Measurements from ENCODE around the gene BBS7.

Gene BBS7

DNA sequence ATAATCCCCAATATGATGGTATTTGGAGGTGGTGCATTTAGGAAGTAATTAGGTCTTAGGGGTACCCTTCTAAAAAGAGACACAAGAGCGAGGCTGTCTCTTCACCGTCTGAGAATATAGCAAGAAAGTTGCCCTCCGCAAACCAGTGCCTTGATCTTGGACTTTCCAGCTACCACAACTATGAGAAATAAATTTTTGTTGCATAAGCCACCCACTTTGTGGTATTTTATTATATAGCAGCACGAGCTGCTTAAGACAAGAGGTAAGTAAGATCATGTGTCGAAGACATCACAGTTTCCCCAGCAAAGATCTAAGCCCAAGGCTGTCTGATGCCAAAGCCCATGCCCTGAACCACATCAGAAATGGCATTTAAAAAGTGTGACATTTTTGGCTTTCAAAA, 78.8 kb downstream of the BBS7 start:
- H3K27me3 ChIP-seq (ENCODE audit: control insufficient read depth, insufficient read depth, low read length), result no peaks in the 10 kb centered on the region; the same call in 1 of the 2 replicates

DNA sequence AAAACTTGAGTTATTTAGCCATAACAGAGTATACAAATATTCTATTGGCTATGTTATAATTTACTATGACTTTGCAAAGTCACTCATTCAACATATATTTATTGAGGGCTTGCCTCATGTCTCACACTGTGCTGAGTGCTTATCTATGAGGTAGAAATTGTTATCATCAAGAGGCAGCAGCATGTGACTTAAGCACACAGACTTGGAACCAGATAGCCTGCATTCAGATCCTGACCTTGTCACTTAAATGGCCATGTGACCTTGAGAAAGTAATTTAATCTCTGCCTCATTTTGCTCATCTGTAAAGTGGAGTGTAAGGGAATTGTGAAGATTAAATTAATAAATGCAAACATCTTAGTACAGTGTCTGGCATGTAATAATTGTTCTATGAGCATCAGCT, 79.3 kb downstream of the BBS7 start:
- Histone ChIP-seq H3K36me3 (ENCODE audit: control insufficient read depth, insufficient read depth, low read length) (no peaks in the 10 kb centered on the region), H3K9me3 (ENCODE audit: control insufficient read depth, insufficient read depth, low read length) (no peaks in the 10 kb centered on the region), H3K27ac (ENCODE audit: low read depth, low read length) (no peak overlapping the region), H3K27me3 (ENCODE audit: control insufficient read depth, insufficient read depth, low read length) (no peaks in the 10 kb centered on the region; the same call in 1 of the 2 replicates), H3K9ac (ENCODE audit: low read depth, low read length) (no peak overlapping the region), H3K4me3 (ENCODE audit: low read depth, low read length) (no peak overlapping the region), H3K4me1 (ENCODE audit: control insufficient read depth, insufficient read depth, low read length) (peaks cover 14% of the 10 kb centered on the region)

More for the DNA sequence above, 78.8 kb downstream of the BBS7 start:
- no peak overlapping the region for H3K9ac ChIP-seq (ENCODE audit: low read depth, low read length)
- H3K9me3 ChIP-seq (ENCODE audit: control insufficient read depth, insufficient read depth, low read length), result no peaks in the 10 kb centered on the region
- H3K4me3 ChIP-seq (ENCODE audit: low read depth, low read length), result no peak overlapping the region
- peaks cover 19% of the 10 kb centered on the region for H3K4me1 ChIP-seq (ENCODE audit: control insufficient read depth, insufficient read depth, low read length)
- no peaks in the 10 kb centered on the region for H3K36me3 ChIP-seq (ENCODE audit: control insufficient read depth, insufficient read depth, low read length)
- H3K27ac ChIP-seq (ENCODE audit: low read depth, low read length), result no peak overlapping the region

DNA sequence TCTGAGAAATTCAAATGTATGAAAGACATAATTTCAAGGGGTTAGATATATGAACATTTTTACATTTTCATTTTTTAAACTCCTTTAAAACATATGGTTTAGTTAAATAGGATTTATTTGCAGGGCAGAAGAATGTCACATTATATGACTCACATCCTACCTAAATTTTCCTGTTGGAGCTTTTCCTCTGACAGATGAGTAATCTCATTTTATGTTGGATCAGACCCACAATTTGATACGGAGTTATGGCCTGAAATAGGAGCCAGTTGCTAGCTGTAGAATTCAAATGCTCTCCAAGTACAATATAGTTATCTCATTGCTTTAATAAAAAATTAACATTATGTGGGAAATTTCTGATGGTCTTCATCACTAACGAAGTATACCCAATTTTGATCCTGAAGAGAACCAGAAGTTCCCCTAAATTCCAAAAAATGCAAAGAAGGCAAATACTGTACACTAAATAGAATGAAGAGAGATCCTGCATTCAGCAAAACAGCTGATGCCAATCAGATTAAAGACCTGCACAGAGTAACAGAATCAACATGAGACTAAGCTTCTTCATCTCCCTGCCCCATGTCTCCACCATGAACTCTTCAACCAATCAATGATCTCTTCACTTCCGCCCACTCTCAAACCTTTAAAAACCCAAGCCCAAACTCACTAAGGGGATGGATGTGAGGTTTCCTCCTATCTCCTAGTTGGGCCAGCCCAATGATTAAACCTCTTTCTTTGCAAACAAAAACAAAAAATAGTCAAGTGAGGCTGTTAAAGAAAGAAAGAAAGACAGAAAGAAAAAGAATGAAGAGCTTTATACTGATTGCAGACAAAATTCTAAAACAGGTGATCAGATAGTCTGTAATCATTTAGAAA, 80.1 kb downstream of the BBS7 start:
- Histone ChIP-seq H3K27ac (ENCODE audit: low read depth, low read length) (no peak overlapping the region), H3K4me1 (ENCODE audit: control insufficient read depth, insufficient read depth, low read length) (peaks cover 6% of the 10 kb centered on the region), H3K4me3 (ENCODE audit: low read depth, low read length) (no peak overlapping the region), H3K27me3 (ENCODE audit: control insufficient read depth, insufficient read depth, low read length) (no peaks in the 10 kb centered on the region; the same call in 1 of the 2 replicates), H3K9me3 (ENCODE audit: control insufficient read depth, insufficient read depth, low read length) (no peaks in the 10 kb centered on the region), H3K9ac (ENCODE audit: low read depth, low read length) (no peak overlapping the region), H3K36me3 (ENCODE audit: control insufficient read depth, insufficient read depth, low read length) (no peaks in the 10 kb centered on the region)

DNA sequence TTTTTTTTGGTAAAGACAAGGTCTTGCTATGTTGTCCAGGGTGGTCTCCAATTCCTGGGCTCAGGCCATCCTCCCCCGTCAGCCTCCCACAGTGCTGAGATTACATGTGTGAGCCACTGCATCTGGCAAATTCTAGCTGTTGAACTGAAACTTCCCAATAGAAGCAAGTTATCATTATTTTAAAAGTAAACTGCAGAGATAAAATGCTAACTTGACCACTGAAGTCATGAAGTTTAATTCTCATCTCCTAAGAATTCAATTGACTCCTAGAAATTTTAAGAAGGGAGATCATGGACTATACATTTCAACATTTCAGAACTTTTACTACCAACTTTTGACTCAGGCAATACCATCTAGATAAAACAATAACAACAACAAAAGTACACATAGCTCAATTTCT, 80.8 kb downstream of the BBS7 start:
- Histone ChIP-seq H3K4me1 (ENCODE audit: control insufficient read depth, insufficient read depth, low read length) (peaks cover 1% of the 10 kb centered on the region), H3K27me3 (ENCODE audit: control insufficient read depth, insufficient read depth, low read length) (no peaks in the 10 kb centered on the region; the same call in 1 of the 2 replicates), H3K9me3 (ENCODE audit: control insufficient read depth, insufficient read depth, low read length) (no peaks in the 10 kb centered on the region), H3K4me3 (ENCODE audit: low read depth, low read length) (no peak overlapping the region), H3K27ac (ENCODE audit: low read depth, low read length) (no peak overlapping the region), H3K36me3 (ENCODE audit: control insufficient read depth, insufficient read depth, low read length) (no peaks in the 10 kb centered on the region), H3K9ac (ENCODE audit: low read depth, low read length) (no peak overlapping the region)

DNA sequence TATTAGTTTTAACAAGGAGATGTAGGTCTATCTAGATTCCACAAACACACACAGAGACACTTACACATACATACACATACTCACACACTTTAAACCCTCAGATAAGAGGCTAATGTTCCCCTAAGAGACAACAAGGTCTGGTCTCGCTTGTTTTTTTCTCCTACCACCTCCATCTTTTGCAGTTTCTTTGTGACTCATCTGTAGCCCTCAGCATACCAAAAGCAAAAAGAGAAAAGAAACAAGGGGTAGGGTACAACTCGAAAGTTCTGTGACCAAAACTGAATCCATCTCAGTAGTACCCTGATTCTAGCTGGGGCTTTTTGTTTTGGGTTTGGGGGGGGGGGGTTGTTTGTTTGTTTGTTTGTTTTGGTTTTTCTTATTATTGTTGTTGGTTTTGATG, 81.4 kb downstream of the BBS7 start:
- Histone ChIP-seq H3K4me3 (ENCODE audit: low read depth, low read length) (no peak overlapping the region), H3K9me3 (ENCODE audit: control insufficient read depth, insufficient read depth, low read length) (no peaks in the 10 kb centered on the region), H3K4me1 (ENCODE audit: control insufficient read depth, insufficient read depth, low read length) (no peaks in the 10 kb centered on the region), H3K9ac (ENCODE audit: low read depth, low read length) (no peak overlapping the region), H3K36me3 (ENCODE audit: control insufficient read depth, insufficient read depth, low read length) (no peaks in the 10 kb centered on the region), H3K27me3 (ENCODE audit: control insufficient read depth, insufficient read depth, low read length) (no peaks in the 10 kb centered on the region; the same call in 1 of the 2 replicates), H3K27ac (ENCODE audit: low read depth, low read length) (no peak overlapping the region)

DNA sequence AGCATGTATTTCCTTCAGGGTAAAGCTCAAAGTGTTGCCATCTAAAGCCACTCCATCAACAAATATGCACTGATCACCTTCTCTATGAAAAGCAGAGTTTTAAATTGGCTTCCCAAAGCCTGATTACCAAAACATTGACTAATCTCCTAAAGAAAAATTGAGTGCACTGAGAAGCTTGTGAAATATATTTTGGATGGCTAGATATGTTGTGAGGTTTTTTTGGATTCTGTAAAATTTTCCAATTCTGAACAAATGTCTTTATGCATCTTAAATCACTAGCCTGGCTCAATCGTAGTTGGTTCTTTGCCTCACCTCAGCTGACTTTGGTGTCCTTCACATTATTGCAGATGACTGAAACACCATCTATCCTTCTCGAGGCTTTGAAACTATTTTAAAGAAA, 84.1 kb downstream of the BBS7 start:
- H3K36me3 ChIP-seq (ENCODE audit: control insufficient read depth, insufficient read depth, low read length), result no peaks in the 10 kb centered on the region
- H3K9me3 ChIP-seq (ENCODE audit: control insufficient read depth, insufficient read depth, low read length), result no peaks in the 10 kb centered on the region
- H3K4me3 ChIP-seq (ENCODE audit: low read depth, low read length), result no peak overlapping the region
- no peaks in the 10 kb centered on the region for H3K4me1 ChIP-seq (ENCODE audit: control insufficient read depth, insufficient read depth, low read length)
- H3K27me3 ChIP-seq (ENCODE audit: control insufficient read depth, insufficient read depth, low read length), result no peaks in the 10 kb centered on the region; the same call in 1 of the 2 replicates
- H3K27ac ChIP-seq (ENCODE audit: low read depth, low read length), result no peak overlapping the region
- H3K9ac ChIP-seq (ENCODE audit: low read depth, low read length), result no peak overlapping the region

DNA sequence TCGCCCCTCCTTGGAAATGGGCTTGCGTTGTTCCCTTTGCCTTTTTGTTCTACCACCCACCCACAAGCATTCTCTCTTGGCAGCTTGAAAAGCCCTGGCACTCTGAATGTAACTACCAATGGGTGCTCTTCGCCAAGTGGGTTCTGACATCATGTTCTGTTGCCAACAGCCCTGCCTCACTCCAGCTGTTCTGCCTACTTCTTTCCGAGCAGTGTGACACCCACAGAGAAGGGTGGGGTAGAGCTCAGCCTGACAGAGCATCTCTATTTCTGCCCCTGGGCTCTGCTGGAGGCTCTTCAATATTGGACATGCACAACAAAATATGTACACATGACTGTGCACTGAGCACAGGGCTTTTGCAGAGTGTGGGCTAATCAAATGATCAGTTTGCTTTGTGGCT, 84.8 kb downstream of the BBS7 start:
- H3K9ac ChIP-seq (ENCODE audit: low read depth, low read length), result no peak overlapping the region
- no peak overlapping the region for H3K4me3 ChIP-seq (ENCODE audit: low read depth, low read length)
- H3K4me1 ChIP-seq (ENCODE audit: control insufficient read depth, insufficient read depth, low read length), result no peaks in the 10 kb centered on the region
- no peaks in the 10 kb centered on the region for H3K27me3 ChIP-seq (ENCODE audit: control insufficient read depth, insufficient read depth, low read length)
- H3K27ac ChIP-seq (ENCODE audit: low read depth, low read length), result no peak overlapping the region
- H3K36me3 ChIP-seq (ENCODE audit: control insufficient read depth, insufficient read depth, low read length), result no peaks in the 10 kb centered on the region
- H3K9me3 ChIP-seq (ENCODE audit: control insufficient read depth, insufficient read depth, low read length), result no peaks in the 10 kb centered on the region

DNA sequence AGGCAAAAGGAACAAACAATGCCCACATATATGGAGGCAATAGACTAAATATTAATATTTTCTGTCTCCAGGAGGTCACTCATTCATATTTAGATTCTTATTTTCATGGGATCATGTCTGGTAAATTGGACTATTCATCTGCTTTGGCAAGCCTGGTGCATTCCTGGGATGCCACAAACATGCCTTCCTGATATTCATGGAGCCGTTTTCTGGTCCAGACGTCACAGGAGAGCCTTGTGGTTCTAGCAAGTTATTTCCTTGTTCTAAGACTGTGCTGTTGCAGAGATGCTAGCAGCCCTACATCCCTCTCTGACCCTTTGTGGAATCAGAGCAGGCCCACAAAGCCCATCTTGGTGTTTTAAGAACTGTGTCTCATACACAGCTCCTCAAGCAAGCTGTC, 85.3 kb downstream of the BBS7 start:
- no peaks in the 10 kb centered on the region for H3K36me3 ChIP-seq (ENCODE audit: control insufficient read depth, insufficient read depth, low read length)
- no peaks in the 10 kb centered on the region for H3K4me1 ChIP-seq (ENCODE audit: control insufficient read depth, insufficient read depth, low read length)
- no peak overlapping the region for H3K27ac ChIP-seq (ENCODE audit: low read depth, low read length)
- H3K9me3 ChIP-seq (ENCODE audit: control insufficient read depth, insufficient read depth, low read length), result no peaks in the 10 kb centered on the region
- no peak overlapping the region for H3K9ac ChIP-seq (ENCODE audit: low read depth, low read length)
- no peak overlapping the region for H3K4me3 ChIP-seq (ENCODE audit: low read depth, low read length)
- H3K27me3 ChIP-seq (ENCODE audit: control insufficient read depth, insufficient read depth, low read length), result no peaks in the 10 kb centered on the region

DNA sequence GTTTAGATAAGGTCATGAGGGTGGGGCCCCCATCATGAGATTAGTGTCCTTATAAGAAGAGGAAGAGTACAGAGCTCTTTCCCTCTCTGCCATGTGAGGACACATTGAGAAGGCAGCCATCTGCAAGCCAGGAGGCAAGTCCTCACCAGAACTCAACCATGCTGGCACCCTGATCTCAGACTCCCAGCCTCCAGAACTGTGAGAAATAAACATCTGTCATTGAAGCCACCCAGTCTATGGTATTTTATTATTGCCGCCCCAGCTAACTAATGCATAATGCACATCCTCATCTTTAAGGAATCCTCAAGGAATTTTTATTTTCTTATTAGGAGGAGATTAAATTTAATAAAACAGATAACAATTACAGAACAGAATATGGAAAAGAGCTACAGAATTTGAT, 85.9 kb downstream of the BBS7 start:
- no peak overlapping the region for H3K9ac ChIP-seq (ENCODE audit: low read depth, low read length)

DNA sequence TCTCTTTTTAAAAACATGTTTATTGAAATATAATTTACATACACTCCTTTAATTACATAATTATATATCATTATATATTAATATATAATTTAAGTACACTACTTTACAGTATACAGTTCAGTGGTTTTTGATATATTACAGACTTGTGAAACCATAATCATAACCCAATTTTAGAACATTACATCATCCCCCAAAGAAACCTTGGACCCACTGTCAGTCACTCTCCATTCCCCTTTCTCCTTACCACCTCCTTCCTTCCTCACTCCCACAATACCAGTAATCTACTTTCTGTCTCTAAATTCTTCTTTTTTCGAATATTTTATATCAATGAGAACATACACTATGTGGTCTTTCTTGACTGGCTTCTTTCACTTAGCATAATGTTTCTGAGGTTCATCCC, 87.1 kb downstream of the BBS7 start:
- Histone ChIP-seq H3K4me1 (ENCODE audit: control insufficient read depth, insufficient read depth, low read length) (no peaks in the 10 kb centered on the region), H3K27ac (ENCODE audit: low read depth, low read length) (no peak overlapping the region), H3K9me3 (ENCODE audit: control insufficient read depth, insufficient read depth, low read length) (no peaks in the 10 kb centered on the region), H3K9ac (ENCODE audit: low read depth, low read length) (no peak overlapping the region), H3K27me3 (ENCODE audit: control insufficient read depth, insufficient read depth, low read length) (no peaks in the 10 kb centered on the region), H3K4me3 (ENCODE audit: low read depth, low read length) (no peak overlapping the region), H3K36me3 (ENCODE audit: control insufficient read depth, insufficient read depth, low read length) (no peaks in the 10 kb centered on the region)

More for the DNA sequence above, 85.9 kb downstream of the BBS7 start:
- Histone ChIP-seq H3K9me3 (ENCODE audit: control insufficient read depth, insufficient read depth, low read length) (no peaks in the 10 kb centered on the region), H3K27ac (ENCODE audit: low read depth, low read length) (no peak overlapping the region), H3K36me3 (ENCODE audit: control insufficient read depth, insufficient read depth, low read length) (no peaks in the 10 kb centered on the region), H3K27me3 (ENCODE audit: control insufficient read depth, insufficient read depth, low read length) (no peaks in the 10 kb centered on the region), H3K4me1 (ENCODE audit: control insufficient read depth, insufficient read depth, low read length) (no peaks in the 10 kb centered on the region), H3K4me3 (ENCODE audit: low read depth, low read length) (no peak overlapping the region)

DNA sequence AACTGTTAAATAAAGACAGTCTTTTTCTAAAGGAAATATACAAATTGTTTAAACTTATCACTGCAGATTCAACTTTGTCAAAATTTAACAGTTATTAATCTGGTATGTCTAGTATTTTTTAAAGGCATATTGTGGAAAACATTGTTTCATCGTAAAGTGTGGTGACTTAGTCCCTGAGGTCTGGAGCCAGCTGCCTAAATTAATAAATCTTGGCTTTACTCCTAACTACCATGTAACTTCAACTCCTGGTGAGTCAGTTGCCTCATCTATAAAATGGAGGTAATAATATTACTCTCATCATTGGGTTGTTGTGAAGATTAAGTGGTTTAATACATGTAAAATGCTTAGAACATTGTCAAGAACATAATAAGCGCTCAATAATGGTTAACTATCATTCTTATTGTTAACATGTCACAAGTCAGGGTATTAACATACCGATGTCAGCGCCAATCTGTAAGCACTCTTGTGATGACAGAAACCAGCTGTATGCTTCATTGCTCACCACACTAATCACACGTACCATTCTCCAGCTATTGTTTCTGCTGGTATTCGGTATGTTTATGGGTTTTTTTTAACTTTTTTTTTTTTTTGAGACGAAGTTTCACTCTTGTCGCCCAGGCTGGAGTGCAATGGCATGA, 91.2 kb downstream of the BBS7 start:
- peaks cover 4% of the 10 kb centered on the region; the same call in 1 of the 2 replicates for H3K4me1 ChIP-seq (ENCODE audit: control insufficient read depth, insufficient read depth, low read length)
- no peak overlapping the region for H3K4me3 ChIP-seq (ENCODE audit: low read depth, low read length)
- no peaks in the 10 kb centered on the region for H3K36me3 ChIP-seq (ENCODE audit: control insufficient read depth, insufficient read depth, low read length)
- H3K9me3 ChIP-seq (ENCODE audit: control insufficient read depth, insufficient read depth, low read length), result no peaks in the 10 kb centered on the region
- no peak overlapping the region for H3K9ac ChIP-seq (ENCODE audit: low read depth, low read length)
- H3K27ac ChIP-seq (ENCODE audit: low read depth, low read length), result no peak overlapping the region
- no peaks in the 10 kb centered on the region for H3K27me3 ChIP-seq (ENCODE audit: control insufficient read depth, insufficient read depth, low read length)
